HG03175 (cell line): ENCODE measurements around the gene EPHB2.

Experiments
- ATAC-seq: cut with Tn5 transposase; IDR thresholded peaks from one replicate; pipeline ENCODE4 v1.9.1; 2021; ENCODE audit warnings: mild to moderate bottlenecking, moderate library complexity; ENCODE audit not compliant: unreplicated experiment

EPHB2 gene

GRCh38 chr1:22908880-22909426 is 198.3 kb downstream of the EPHB2 start:
- no peak for ATAC-seq

GRCh38 chr1:22910286-22910685 is 199.6 kb downstream of the EPHB2 start:
- no peak for ATAC-seq

GRCh38 chr1:22910986-22911651 is 200.5 kb downstream of the EPHB2 start:
- ATAC-seq, result no peak

GRCh38 chr1:22912311-22912710 is 201.7 kb downstream of the EPHB2 start:
- no peak for ATAC-seq

- no peak for ATAC-seq
Observed at GRCh38 chr1:22913421-22914141, 202.9 kb downstream of the EPHB2 start.

GRCh38 chr1:22914156-22914555 is 203.5 kb downstream of the EPHB2 start:
- no peak for ATAC-seq

GRCh38 chr1:22914633-22915217 is 204.1 kb downstream of the EPHB2 start:
- no peak for ATAC-seq

GRCh38 chr1:22915231-22915630 is 204.6 kb downstream of the EPHB2 start:
- ATAC-seq, result no peak

- ATAC-seq, result no peak
Observed at GRCh38 chr1:22915816-22916470, 205.3 kb downstream of the EPHB2 start.

GRCh38 chr1:22916471-22916820 is 205.8 kb downstream of the EPHB2 start:
- ATAC-seq, result no peak

- ATAC-seq, result no peak
Observed at GRCh38 chr1:22917989-22918388, 207.3 kb downstream of the EPHB2 start.

- ATAC-seq, result no peak
Observed at GRCh38 chr1:22918644-22919043, 208.0 kb downstream of the EPHB2 start.

GRCh38 chr1:22919341-22920025 is 208.8 kb downstream of the EPHB2 start:
- ATAC-seq, result no peak

GRCh38 chr1:22920026-22920733 is 209.5 kb downstream of the EPHB2 start:
- no peak for ATAC-seq

GRCh38 chr1:22920734-22921451 is 210.3 kb downstream of the EPHB2 start:
- ATAC-seq, result no peak

- ATAC-seq, result no peak
Observed at GRCh38 chr1:22921452-22922126, 210.9 kb downstream of the EPHB2 start.

- ATAC-seq, result no peak
Observed at GRCh38 chr1:22922640-22923039, 212.0 kb downstream of the EPHB2 start.

- ATAC-seq, result no peak
Observed at GRCh38 chr1:22925111-22925510, 214.5 kb downstream of the EPHB2 start.
